HL-60 (cell line): ENCODE results near the gene SLC28A1.

Source experiments
- DNase-seq, 2 experiments: peaks; one replicate each; pipeline ENCODE4 v3.0.0-alpha.2; 2010 to 2020; ENCODE audit warnings: low read depth in 1 of 2, low spot score in 1 of 2
- H3K27ac ChIP-seq: fragments of 250-450 bp; sonication (Bioruptor Pico); replicated peaks from 2 replicates; pipeline ENCODE4 v1.5.1; 2020; ENCODE audit warnings: mild to moderate bottlenecking, moderate library complexity
- H3K27me3 ChIP-seq: fragments of 250-450 bp; sonication (Bioruptor Pico); 2 replicates; pipeline ENCODE4 v1.5.1; 2021; ENCODE audit warnings: mild to moderate bottlenecking, moderate library complexity; ENCODE audit not compliant: insufficient read depth, poor library complexity, severe bottlenecking
- H3K4me3 ChIP-seq: replicated peaks from 2 replicates; pipeline ENCODE4 v1.5.1; 2011; ENCODE audit warnings: mild to moderate bottlenecking, control low read depth, low read length; ENCODE audit not compliant: insufficient read depth
- CTCF ChIP-seq: IDR thresholded peaks from one replicate; pipeline ENCODE4 v1.5.1; 2011; ENCODE audit warnings: low read length, control low read depth, inconsistent platforms; ENCODE audit not compliant: insufficient read depth
- GABPA ChIP-seq: IDR thresholded peaks from 2 replicates; pipeline ENCODE4 v1.6.1; 2012; ENCODE audit warnings: low read depth
- POLR2AphosphoS5 ChIP-seq: IDR thresholded peaks from 2 replicates; pipeline ENCODE4 v1.6.1; 2012; ENCODE audit warnings: low read depth
- REST ChIP-seq: IDR thresholded peaks from 2 replicates; pipeline ENCODE4 v1.6.1; 2012; ENCODE audit warnings: low read depth; ENCODE audit not compliant: insufficient replicate concordance
- SPI1 ChIP-seq: IDR thresholded peaks from 2 replicates; pipeline ENCODE4 v1.6.1; 2012; ENCODE audit warnings: low read depth, mild to moderate bottlenecking, borderline replicate concordance

SLC28A1 gene

GRCh38 chr15:84881520-84881830 is 3.0 kb upstream of the SLC28A1 start:
- H3K27ac ChIP-seq: no peak overlapping the region
- no peak for TF ChIP-seq CTCF
- no peak for TF ChIP-seq REST
- no peak for TF ChIP-seq SPI1
- TF ChIP-seq GABPA: no peak
- no peak for DNase-seq
- H3K4me3 ChIP-seq: no peak overlapping the region
- H3K27me3 ChIP-seq: no peaks in the 10 kb centered on the region

- no peak for DNase-seq
- Histone ChIP-seq H3K27ac (no peak overlapping the region), H3K4me3 (no peak overlapping the region), H3K27me3 (no peaks in the 10 kb centered on the region)
- no peak for TF ChIP-seq SPI1
- TF ChIP-seq GABPA: no peak
These were observed 996 bp upstream of the SLC28A1 start for GRCh38 chr15:84883466-84883865.

- no peak for DNase-seq
- H3K27ac ChIP-seq: no peak overlapping the region
- H3K27me3 ChIP-seq: no peaks in the 10 kb centered on the region
- H3K4me3 ChIP-seq: no peak overlapping the region
- TF ChIP-seq SPI1 (no peak), POLR2AphosphoS5 (no peak), REST (no peak), CTCF (no peak), GABPA (no peak)
These were observed 1.3 kb downstream of the SLC28A1 start for GRCh38 chr15:84885801-84886200.

- H3K4me3 ChIP-seq: no peak overlapping the region
- H3K27me3 ChIP-seq: no peaks in the 10 kb centered on the region
- H3K27ac ChIP-seq: no peak overlapping the region
- DNase-seq: no peak
- TF ChIP-seq SPI1 (no peak), REST (no peak), CTCF (no peak), POLR2AphosphoS5 (no peak), GABPA (no peak)
These were observed 1.9 kb downstream of the SLC28A1 start for GRCh38 chr15:84886211-84886983.
